Measurements from ENCODE around the gene ALKBH7. TPM values are rescaled to one million over a fixed set of nuclear protein-coding genes. Genes with fewer than 3 reads are reported as not detected.

The ALKBH7 gene
- total and polyA plus RNA-seq, 2 experiments from 2014 or later: 75.4 to 76.1 TPM

GRCh38 chr19:6414793-6415590 lies 42.4 kb downstream of the ALKBH7 start (continued):
- no peak for TF ChIP-seq ZNF462 (CRISPR knock-in tag; IDR thresholded peaks at IDR 0.05)
- no peak for TF ChIP-seq ZNF114 (CRISPR knock-in tag; IDR thresholded peaks at IDR 0.05)
- TF ChIP-seq JUNB (IDR thresholded peaks at IDR 0.05; ENCODE audit: unreplicated experiment): no peak
- no peak for TF ChIP-seq POLR2AphosphoS5 (IDR thresholded peaks at IDR 0.05; ENCODE audit: low read depth)
- TF ChIP-seq CREB1 (CRISPR knock-in tag; IDR thresholded peaks at IDR 0.05; ENCODE audit: low read depth): no peak
- TF ChIP-seq CTCF (conservative IDR thresholded peaks at IDR 0.05; ENCODE audit: low read depth in 2 of 2): no peak; a peak in 1 of 4 replicates
- no peak for TF ChIP-seq NANOG (IDR thresholded peaks at IDR 0.05; ENCODE audit: borderline replicate concordance)
